OCI-LY1 (cell line): ENCODE results near the gene NMNAT1.
"Not testable (repeated sequence)": the region's sequence is repeated elsewhere in the genome, so short reads cannot be mapped to it uniquely, and the experiment has no call there.

Source experiments
- H2AFZ ChIP-seq: fragments of 200-600 bp; sonication (generic), shearing (Covaris generic); 2 replicates; pipeline ENCODE4 v1.6.0; 2014; ENCODE audit warnings: antibody characterized with exemption, mild to moderate bottlenecking, low read length
- H3F3A ChIP-seq: fragments of 200-600 bp; sonication (generic), shearing (Covaris generic); 2 replicates; pipeline ENCODE4 v1.6.0; 2014; ENCODE audit warnings: mild to moderate bottlenecking, antibody characterized with exemption, low read length, moderate library complexity; ENCODE audit not compliant: insufficient read depth
- H3K27ac ChIP-seq: fragments of 200-600 bp; sonication (generic); 2 replicates; pipeline ENCODE4 v1.5.1; 2014; ENCODE audit warnings: low read length, mixed run types, mild to moderate bottlenecking, low read depth; ENCODE audit not compliant: poor library complexity, severe bottlenecking
- H3K27me3 ChIP-seq: fragments of 200-600 bp; sonication (generic); 2 replicates; pipeline ENCODE4 v1.6.0; 2014; ENCODE audit warnings: antibody characterized with exemption, mild to moderate bottlenecking, low read length, moderate library complexity; ENCODE audit not compliant: insufficient read depth
- H3K36me3 ChIP-seq: fragments of 200-600 bp; sonication (generic); 2 replicates; pipeline ENCODE4 v1.6.1; 2014; ENCODE audit warnings: mild to moderate bottlenecking, antibody characterized with exemption, low read length, moderate library complexity, mixed read lengths; ENCODE audit not compliant: insufficient read depth
- H3K4me1 ChIP-seq: fragments of 200-600 bp; sonication (generic); 2 replicates; pipeline ENCODE4 v1.5.1; 2014; ENCODE audit warnings: mild to moderate bottlenecking, low read length, moderate library complexity; ENCODE audit not compliant: insufficient read depth, severe bottlenecking
- H3K4me2 ChIP-seq: fragments of 200-600 bp; sonication (generic), shearing (Covaris generic); 2 replicates; pipeline ENCODE4 v1.6.1; 2014; ENCODE audit warnings: low read length
- H3K4me3 ChIP-seq: fragments of 200-600 bp; sonication (generic); 2 replicates; pipeline ENCODE4 v1.5.1; 2014; ENCODE audit warnings: low read length, low read depth, mild to moderate bottlenecking, mixed read lengths; ENCODE audit not compliant: poor library complexity, severe bottlenecking
- H3K79me2 ChIP-seq: fragments of 200-600 bp; shearing (Covaris generic); 2 replicates; pipeline ENCODE4 v1.6.1; 2016; ENCODE audit warnings: mixed run types, low read length, mixed read lengths; ENCODE audit not compliant: insufficient read depth
- H3K9ac ChIP-seq: fragments of 200-600 bp; sonication (generic), shearing (Covaris generic); 2 replicates; pipeline ENCODE4 v1.6.1; 2014; ENCODE audit warnings: mild to moderate bottlenecking, low read length, mixed read lengths
- H3K9me2 ChIP-seq: fragments of 200-600 bp; sonication (generic), shearing (Covaris generic); 2 replicates; pipeline ENCODE4 v1.6.1; 2014; ENCODE audit warnings: low read depth, mild to moderate bottlenecking, low read length, mixed read lengths
- H3K9me3 ChIP-seq: fragments of 200-600 bp; shearing (Covaris generic); 2 replicates; pipeline ENCODE4 v1.6.1; 2014; ENCODE audit warnings: low read length, mixed read lengths
- H4K20me1 ChIP-seq: fragments of 200-600 bp; sonication (generic), shearing (Covaris generic); 2 replicates; pipeline ENCODE4 v1.6.0; 2016; ENCODE audit warnings: mild to moderate bottlenecking, low read length; ENCODE audit not compliant: insufficient read depth
- EZH2 ChIP-seq: fragments of 200-600 bp; sonication (generic), shearing (Covaris generic); IDR thresholded peaks from 2 replicates; pipeline ENCODE4 v1.8.0; 2017; ENCODE audit warnings: borderline replicate concordance, mixed run types, mild to moderate bottlenecking, antibody characterized with exemption, low read length, moderate library complexity, mixed read lengths
- TF ChIP-seq, protein P1 (sequence below): fragments of 200-600 bp; sonication (generic), shearing (Covaris generic); IDR thresholded peaks from 2 replicates; pipeline ENCODE4 v1.5.1; 2017; ENCODE audit warnings: mild to moderate bottlenecking, antibody characterized with exemption, low read length, moderate library complexity, mixed read lengths

NMNAT1 gene

DNA sequence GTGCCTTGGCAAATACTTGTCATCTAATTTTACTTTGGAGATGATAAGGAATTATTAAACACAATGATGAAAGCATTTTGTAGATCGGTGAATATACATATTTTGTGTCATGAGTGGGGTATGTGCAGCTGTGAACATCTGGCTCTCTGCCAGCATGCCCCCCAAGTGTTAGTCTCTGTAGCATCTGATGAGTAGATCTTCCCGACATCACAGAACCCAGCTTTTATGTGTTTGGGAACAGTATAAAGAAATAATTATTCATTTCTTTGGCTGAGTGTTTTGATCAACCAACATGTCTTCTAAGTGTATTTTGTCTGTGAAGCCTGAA lies 28.7 kb upstream of the NMNAT1 start:
- no peak overlapping the region for H3K27ac ChIP-seq

DNA sequence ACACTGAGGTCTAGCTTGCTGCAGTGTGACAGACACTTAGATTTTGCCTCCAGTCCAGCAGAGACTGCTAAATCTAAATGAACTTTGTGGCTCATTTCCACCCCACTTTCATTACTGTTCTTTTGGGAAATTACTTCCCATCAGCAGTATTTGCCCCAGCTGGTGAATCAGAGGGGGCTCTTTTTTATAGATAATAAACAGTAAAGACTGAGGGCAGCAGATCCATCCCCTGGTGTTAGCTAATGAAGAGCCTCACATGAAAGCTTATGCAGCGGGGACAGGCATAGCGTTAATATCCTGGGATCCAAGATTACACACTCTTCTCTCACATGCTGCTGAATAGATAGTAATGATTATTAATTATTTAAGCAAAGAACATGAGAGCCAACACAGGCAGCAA lies 26.8 kb upstream of the NMNAT1 start:
- H3K79me2 ChIP-seq, result no peaks in the 10 kb centered on the region
- H3K9me3 ChIP-seq, result no peaks in the 10 kb centered on the region
- no peaks in the 10 kb centered on the region for H3K9me2 ChIP-seq
- TF ChIP-seq EZH2, result no peak
- TF ChIP-seq, protein P1, sequence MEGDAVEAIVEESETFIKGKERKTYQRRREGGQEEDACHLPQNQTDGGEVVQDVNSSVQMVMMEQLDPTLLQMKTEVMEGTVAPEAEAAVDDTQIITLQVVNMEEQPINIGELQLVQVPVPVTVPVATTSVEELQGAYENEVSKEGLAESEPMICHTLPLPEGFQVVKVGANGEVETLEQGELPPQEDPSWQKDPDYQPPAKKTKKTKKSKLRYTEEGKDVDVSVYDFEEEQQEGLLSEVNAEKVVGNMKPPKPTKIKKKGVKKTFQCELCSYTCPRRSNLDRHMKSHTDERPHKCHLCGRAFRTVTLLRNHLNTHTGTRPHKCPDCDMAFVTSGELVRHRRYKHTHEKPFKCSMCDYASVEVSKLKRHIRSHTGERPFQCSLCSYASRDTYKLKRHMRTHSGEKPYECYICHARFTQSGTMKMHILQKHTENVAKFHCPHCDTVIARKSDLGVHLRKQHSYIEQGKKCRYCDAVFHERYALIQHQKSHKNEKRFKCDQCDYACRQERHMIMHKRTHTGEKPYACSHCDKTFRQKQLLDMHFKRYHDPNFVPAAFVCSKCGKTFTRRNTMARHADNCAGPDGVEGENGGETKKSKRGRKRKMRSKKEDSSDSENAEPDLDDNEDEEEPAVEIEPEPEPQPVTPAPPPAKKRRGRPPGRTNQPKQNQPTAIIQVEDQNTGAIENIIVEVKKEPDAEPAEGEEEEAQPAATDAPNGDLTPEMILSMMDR, result no peak
- H3K4me1 ChIP-seq, result peaks cover under 1% of the 10 kb centered on the region
- H4K20me1 ChIP-seq, result no peaks in the 10 kb centered on the region
- no peaks in the 10 kb centered on the region for H3F3A ChIP-seq
- no peak overlapping the region for H3K4me3 ChIP-seq
- H2AFZ ChIP-seq, result no peak overlapping the region
- H3K36me3 ChIP-seq, result no peaks in the 10 kb centered on the region
- H3K4me2 ChIP-seq, result no peak overlapping the region
- no peak overlapping the region for H3K27ac ChIP-seq
- no peak overlapping the region for H3K9ac ChIP-seq
- no peaks in the 10 kb centered on the region for H3K27me3 ChIP-seq

More for the DNA sequence above, 28.7 kb upstream of the NMNAT1 start:
- no peak overlapping the region for H3K4me2 ChIP-seq
- no peaks in the 10 kb centered on the region for H3F3A ChIP-seq
- no peaks in the 10 kb centered on the region for H4K20me1 ChIP-seq
- no peak overlapping the region for H3K9ac ChIP-seq
- H3K79me2 ChIP-seq, result no peaks in the 10 kb centered on the region
- no peaks in the 10 kb centered on the region for H3K9me2 ChIP-seq
- no peaks in the 10 kb centered on the region for H3K9me3 ChIP-seq
- H3K4me1 ChIP-seq, result peaks cover 9% of the 10 kb centered on the region
- no peak for TF ChIP-seq EZH2
- TF ChIP-seq, protein P1, result peak; percentile 37; the same call in 1 of the 2 replicates
- H2AFZ ChIP-seq, result no peak overlapping the region
- H3K36me3 ChIP-seq, result no peaks in the 10 kb centered on the region
- H3K27me3 ChIP-seq, result no peaks in the 10 kb centered on the region
- H3K4me3 ChIP-seq, result no peak overlapping the region

DNA sequence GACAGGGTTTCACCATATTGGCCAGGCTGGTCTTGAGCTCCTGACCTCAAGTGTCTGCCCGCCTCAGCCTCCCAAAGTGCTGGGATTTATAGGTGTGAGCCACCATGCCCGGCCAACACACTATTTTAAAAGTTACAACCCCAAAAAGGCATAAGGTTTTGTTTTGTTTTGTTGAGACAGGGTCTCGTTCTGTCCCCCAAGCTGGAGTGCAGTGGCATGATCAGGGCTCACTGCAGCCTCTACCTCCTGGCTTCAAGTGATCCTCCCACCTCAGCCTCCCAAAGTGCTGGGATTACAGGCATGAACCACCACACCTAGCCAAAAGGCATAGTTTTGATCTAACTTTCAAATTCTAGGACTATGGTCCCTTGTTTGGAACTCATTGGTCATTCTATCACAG lies 25.8 kb upstream of the NMNAT1 start:
- not testable (repeated sequence) for H3K9ac ChIP-seq, H2AFZ ChIP-seq, H3K4me3 ChIP-seq, H3K36me3 ChIP-seq, H3K79me2 ChIP-seq, H4K20me1 ChIP-seq, H3K27me3 ChIP-seq, H3K4me2 ChIP-seq, H3K9me2 ChIP-seq, H3K9me3 ChIP-seq, H3K4me1 ChIP-seq, H3K27ac ChIP-seq, H3F3A ChIP-seq

DNA sequence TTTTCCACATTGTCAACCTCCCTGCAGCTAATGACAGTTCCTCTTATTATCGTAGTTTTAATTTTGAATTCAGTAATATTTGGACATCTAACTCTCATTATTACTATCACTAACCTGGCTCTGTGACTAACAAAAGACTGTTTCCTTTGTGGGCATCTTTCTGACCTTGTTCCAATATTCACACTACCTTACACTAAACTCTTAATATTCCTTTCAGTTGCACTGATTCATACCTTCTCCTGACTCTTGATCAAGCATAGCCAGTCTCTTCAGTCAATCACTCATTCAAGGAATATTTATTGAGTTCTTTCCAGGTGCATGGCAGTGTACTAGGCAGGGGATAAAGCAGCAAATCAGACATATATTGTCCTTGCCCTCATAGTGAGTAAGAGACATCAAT lies 25.4 kb upstream of the NMNAT1 start:
- Histone ChIP-seq H4K20me1 (no peaks in the 10 kb centered on the region), H3K9me3 (no peaks in the 10 kb centered on the region), H3K4me3 (no peak overlapping the region), H3K27me3 (no peaks in the 10 kb centered on the region), H2AFZ (no peak overlapping the region), H3K79me2 (no peaks in the 10 kb centered on the region), H3K4me2 (no peak overlapping the region), H3K36me3 (no peaks in the 10 kb centered on the region), H3F3A (no peaks in the 10 kb centered on the region), H3K9me2 (no peaks in the 10 kb centered on the region), H3K9ac (no peak overlapping the region), H3K4me1 (no peaks in the 10 kb centered on the region), H3K27ac (no peak overlapping the region)
- TF ChIP-seq, protein P1, result no peak
- TF ChIP-seq EZH2, result no peak
